ENCODE results near the gene LNPEP. TPM values are rescaled to one million over a fixed set of nuclear protein-coding genes. Genes with fewer than 3 reads are reported as not detected.

Gene LNPEP
- total RNA-seq, 1 experiment from 2014 or later: 2.8 TPM

Other genes starting within 250 kb of the LNPEP start
- gene ERAP1, start 128.1 kb upstream of the LNPEP start, total RNA-seq (2014; rRNA removed; shearing (Covaris generic)): 8.9 and 10.5 TPM in 2 replicates
- 0.67 TPM in 1 of 2 replicates, not detected in the other for gene ERAP2, start 59.6 kb upstream of the LNPEP start, total RNA-seq (2014; rRNA removed; shearing (Covaris generic))
- gene LIX1, start 206.5 kb downstream of the LNPEP start, total RNA-seq (2014; rRNA removed; shearing (Covaris generic)): 0.14 TPM in 1 of 2 replicates, not detected in the other
- gene RIOK2, start 247.2 kb downstream of the LNPEP start, total RNA-seq (2014; rRNA removed; shearing (Covaris generic)): 19.5 and 20.4 TPM in 2 replicates

Measured in H7 (cell line).